Measurements from ENCODE around the gene ASTN2.

- TF ChIP-seq CTCF (IDR thresholded peaks at IDR 0.05) (no peak), POLR2A (IDR thresholded peaks at IDR 0.05) (no peak), EP300 (IDR thresholded peaks at IDR 0.05) (no peak)
Measured at GRCh38 chr9:116390303-116391228, 1024.3 kb downstream of the ASTN2 start.
